GM21737 (cell line): ENCODE measurements around the gene IFNG-AS1.

Experiments
- ATAC-seq: cut with Tn5 transposase; IDR thresholded peaks from one replicate; pipeline ENCODE4 v1.9.1; 2021; ENCODE audit warnings: mild to moderate bottlenecking, moderate library complexity; ENCODE audit not compliant: unreplicated experiment

Gene IFNG-AS1

DNA sequence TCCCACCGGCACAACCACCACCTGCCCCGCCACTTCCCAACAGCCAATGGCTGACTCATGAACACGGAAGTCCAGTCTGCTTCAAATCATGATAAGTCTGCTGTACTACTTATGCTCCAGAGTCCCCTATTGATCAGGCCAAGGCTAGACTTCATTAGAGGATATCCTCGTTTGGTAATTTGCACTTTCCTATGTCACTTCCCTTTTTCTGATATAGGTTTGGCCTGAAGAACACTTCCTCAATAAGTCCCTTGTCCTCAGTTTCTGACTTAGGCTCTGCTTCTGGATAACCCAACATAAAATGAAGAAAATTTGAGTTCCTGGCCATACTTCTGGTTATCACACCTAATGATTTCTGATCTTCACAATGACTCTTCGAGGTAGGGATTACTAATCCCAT, 45.3 kb downstream of the IFNG-AS1 start:
- ATAC-seq = no peak

DNA sequence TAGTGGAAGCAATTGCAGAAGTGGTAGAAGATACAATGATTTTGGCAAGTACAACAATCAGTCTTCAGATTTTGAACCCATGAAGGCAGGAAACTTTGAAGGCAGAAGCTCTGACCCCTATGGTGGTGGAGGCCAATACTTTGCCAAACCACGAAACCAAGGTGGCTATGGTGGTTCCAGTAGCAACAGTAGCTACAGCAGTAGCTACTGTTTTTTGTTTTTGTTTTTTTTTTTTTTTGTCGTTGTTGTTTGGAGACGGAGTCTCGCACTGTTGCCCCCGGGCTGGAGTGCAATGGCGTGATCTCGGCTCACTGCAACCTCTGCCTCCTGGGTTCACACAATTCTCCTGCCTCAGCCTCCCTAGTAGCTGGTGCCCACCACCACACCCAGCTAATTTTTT, 47.4 kb downstream of the IFNG-AS1 start:
- no peak for ATAC-seq

DNA sequence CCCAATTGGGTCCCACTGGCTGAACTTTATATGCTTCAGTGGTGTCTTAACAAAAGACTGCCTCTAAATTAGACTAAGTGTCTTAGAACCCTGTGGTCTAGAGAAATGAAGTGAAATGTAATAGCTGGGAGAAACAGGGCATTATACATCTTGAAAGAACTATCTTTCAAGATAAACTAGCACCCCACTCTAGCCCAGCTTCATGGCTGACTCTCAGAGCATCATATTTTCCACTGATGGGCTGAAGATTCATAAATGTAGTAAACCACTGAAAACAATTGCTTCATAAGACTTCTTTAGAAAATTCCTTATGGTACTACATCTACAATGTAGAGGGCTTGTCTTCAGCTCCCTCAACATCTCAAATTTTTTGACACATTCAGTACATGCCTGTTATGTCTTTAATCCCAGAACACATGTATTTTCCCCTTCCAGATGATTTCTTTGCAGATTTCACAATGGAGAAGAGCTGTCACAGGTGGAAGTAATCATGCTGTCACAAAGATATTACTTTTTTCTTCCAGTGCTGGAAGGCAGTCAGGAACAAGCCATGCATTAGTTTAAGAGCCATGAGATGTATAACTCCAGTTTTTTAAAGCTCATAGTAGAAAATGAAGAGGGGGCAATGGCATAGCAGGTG, 48.5 kb downstream of the IFNG-AS1 start:
- ATAC-seq = no peak

DNA sequence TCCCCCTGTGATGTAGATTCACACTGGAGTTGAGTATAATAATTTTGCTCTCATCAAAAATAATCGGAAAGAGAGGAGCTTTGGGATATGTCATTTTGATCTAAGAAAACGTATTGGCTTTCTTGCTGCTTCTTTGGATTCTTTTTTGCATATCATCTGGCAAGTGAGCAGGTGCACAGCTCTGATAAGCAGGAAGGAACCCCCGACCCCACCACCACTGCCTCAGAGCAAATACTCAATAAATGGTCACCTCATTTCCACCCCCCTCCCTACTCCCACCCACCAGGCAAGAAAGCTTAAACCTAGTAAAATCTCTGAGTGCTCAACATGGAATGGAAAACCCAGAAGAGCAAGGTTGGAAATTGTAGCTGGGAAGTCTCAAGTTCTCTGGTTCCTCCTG, 49.4 kb downstream of the IFNG-AS1 start:
- no peak for ATAC-seq

DNA sequence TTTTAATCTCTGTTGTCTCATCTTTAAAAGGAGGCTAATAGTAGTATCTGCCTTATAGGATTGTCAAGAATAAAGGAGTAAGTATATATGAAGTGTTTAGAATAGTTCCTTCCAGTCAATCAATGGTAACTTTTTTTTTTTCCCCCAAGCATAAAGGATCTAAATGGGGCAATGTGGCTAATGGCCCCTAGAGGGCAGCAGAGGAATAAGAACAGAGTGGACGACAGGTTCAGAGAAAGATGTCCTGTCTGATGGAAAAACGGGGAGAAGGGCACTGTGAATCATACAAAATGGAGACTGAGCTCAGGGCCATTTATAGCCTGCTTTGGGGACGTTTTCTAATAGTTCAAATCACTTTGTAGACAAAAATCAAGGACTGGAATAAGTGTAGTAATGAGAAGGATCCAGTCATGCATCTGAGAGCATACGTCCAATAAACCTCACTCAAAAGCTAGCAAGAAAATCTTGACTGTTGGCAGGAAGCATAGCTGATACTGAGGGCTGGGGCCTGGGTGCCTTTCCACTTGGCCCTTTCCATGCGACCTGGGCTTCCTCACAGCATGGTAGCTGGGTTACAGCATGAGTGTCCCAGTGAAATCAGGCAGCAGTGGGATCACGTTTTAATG, 51.3 kb downstream of the IFNG-AS1 start:
- ATAC-seq = peak; percentile 63

DNA sequence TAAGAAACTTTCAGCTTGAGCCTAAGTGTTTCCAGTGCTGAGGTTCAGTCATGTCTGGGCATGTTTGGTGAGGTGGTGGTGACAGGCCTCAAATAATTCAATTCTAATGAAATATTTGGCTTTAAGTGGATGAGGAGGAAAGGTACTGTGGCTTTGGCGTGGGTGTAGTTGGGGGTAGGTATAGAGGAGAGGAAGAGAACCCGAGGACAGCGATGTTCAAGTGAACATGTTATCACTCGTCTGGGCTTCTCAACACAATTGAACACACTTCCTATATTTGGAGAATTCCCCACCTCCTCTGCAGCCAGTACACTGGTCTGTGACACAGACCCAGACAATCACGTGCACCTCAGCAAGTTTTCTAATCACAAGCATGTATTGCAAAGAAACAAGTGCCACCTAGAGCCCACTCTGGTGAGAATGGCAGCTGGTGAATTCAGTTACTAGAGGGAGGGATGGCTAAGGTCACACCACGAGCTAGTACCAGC, 53.0 kb downstream of the IFNG-AS1 start:
- peak; percentile 69 for ATAC-seq

DNA sequence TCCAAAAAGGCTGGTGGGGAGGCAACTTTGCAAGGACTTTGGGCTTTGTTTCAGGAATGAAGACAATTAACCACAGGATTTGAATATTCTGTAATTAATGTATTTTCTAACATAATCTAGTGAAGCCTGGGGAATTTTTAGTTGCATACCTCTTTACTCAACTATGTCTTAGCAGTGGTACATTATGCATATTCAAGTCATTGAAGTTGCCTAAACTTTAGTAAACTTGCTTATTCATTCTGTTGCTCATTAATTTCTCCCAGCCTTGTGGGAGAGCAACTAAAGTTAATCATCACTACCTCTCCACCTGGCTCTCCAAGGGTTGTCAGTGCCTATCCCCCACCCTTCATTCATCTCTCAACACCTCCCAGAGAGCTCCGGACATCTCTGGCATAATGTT, 54.2 kb downstream of the IFNG-AS1 start:
- ATAC-seq = no peak

DNA sequence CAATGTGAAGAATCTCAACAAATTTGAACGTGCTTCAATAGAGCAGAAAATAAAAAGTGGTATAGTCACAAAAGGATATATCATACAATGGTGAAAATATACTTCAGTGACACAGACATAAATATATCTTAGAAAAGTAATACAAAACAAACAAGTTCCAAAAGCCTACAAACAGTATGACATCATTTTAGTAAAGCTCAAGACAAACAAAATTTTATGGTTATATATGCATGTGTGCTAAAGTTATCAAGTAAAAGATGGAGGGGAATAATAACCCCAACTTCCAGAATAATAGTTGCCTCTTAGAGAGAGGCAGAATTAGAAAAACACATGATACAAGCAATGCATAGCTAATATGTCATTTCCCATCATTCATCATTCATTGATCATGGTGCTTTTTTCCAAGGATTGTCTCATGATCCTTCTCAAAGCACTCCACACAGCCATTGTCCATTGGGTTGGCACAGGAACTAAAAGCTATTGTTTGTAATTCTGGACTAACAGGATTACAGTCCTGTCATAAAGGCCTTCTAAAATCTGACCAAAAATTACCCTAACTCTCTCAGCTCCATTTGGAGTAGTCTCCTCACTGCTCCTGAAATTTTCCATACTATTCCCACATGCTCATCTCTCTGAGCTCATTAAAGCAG, 59.5 kb downstream of the IFNG-AS1 start:
- ATAC-seq = no peak

DNA sequence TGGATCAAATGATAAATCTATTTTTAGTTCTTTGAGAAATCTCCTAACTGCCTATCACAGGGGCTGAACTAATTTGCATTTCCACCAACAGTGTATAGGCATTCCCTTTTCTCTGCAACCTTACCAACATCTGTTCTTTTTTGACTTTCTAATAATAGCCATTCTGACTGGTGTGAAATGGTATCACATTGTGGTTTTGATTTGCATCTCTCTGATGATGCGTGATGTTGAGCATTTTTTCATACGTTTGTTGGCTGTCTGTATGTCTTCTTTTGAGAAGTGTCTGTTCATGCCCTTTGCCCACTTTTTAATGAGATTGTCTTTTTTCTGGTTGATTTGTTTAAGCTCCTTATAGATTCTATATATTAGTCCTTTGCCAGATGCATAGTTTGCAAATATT, 67.1 kb downstream of the IFNG-AS1 start:
- ATAC-seq = no peak

DNA sequence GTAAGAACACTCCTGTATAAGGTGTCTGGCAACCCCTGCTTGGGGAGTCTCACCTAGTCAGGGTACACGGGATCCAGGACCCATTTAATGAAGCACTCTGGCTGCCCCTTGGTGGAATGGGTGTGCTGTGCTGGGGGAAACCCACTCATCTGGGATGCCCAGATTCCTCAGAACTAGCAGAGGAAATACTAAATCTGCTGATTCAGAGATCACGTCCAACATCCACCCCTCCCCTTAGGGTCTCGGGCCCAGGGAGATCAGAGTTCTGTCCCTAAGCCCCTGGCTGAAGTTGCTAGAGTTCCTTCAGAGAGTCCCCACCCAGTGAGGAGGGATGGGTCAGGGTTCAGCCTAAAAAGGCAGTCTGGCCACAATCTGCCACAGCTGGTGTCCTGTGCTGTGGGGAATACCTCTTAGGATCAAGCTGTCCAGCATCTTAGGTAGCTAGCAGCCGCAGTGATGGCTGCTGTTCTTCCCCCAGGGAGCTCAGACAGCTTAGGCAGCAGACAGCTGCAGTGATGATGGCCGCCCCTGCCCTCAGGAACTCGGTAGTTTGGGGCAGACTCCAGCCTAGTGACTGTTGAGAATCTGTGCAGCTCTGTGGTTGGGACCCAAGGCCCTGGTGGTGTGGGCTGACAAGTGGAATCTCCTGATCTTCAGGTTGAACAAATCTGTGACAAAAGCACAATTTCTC, 74.8 kb downstream of the IFNG-AS1 start:
- ATAC-seq = no peak

DNA sequence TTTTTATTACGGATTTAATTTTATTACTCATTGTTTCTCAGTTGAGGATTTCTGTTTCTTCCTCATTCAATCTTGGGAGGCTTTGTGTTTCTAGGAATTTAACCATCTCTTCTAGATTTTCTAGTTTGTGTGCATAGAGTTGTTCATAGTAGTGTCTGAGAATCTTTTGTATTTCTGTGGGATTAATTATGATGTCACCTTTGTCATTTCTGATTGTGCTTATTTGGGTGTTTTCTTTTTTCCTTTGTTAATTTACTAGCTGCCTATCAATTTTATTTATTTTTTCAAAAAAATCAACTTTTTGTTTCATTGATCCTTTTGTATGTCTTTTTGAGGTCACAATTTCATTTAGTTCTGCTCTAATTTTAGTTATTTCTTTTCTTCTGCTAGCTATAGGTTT, 75.9 kb downstream of the IFNG-AS1 start:
- ATAC-seq = no peak

DNA sequence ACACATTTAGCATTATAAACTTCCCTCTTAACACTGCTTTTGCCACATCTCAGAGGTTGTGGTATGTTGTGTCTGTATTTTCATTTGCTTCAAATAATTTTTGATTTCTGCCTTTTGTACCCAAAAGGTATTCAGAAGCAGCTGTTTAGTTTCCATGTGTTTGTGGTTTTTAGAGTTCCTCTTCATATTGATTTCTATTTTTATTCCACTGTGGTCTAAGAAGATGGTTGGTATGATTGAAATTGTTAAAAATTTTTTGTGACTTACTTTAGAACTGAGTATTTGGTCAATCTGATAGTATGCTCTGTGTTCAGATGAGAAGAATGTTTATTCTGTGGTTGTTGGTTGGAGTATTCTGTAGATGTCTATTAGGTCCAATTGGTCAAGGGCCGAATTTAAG, 76.4 kb downstream of the IFNG-AS1 start:
- no peak for ATAC-seq

DNA sequence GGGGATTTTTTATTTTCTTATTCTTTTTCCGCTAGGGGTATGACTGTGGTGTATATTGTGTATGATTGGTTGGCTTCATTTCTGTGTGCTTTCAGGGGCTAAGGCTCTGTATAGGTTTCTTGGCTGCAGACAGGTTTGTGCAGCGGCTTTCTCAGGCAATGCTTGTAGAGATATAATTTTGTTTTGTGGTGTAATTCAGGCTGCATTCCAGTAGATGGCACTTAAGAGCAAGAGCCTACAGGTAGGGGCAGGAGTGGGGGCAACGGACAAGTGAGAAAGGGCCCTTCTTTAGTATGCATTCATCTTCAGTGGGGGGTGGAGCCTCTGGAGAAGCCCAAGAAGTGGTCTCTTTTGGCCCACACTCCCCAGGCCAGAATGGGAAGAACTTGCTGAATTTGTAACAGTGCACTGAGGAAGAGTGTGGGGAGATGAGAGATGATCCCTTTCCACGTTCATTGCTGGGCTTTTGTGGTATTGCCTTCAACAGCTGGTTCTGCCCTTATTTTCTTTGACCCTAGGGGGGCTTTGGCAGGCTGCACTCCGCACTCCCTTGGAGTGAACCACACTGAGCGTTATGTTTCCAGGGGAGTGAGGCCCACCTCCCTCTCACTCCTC, 78.6 kb downstream of the IFNG-AS1 start:
- no peak for ATAC-seq

DNA sequence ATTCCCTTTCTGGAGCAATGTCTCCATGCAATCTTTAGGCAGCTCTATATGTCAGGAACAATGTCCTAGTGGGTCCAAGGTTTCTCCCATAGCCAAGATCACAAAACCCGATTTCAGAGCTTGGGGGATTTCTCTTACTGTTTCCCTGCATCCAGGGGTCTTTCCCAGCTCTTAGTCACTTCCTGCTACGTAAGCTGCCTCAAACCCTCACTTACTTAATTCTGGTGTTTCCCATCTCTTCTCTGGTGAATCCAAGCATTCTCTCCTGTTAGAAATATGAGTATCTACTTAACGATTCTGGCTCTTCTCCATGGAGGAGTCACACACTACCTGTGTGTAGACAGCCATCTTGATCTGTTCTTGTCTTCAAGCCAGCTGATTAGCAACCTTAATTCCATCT, 80.0 kb downstream of the IFNG-AS1 start:
- no peak for ATAC-seq
